ENCODE data around the gene CDADC1.

GRCh38 chr13:49226613-49227012 is 21.1 kb upstream of the CDADC1 start:
- TF ChIP-seq POLR2AphosphoS5 (IDR thresholded peaks at IDR 0.05; ENCODE audit: insufficient read depth in 1 of 2, low read depth in 1 of 2) (no peak), CTCF (IDR thresholded peaks at IDR 0.05) (no peak), POLR2A (IDR thresholded peaks at IDR 0.05) (no peak)

Data from vagina (tissue), 2 donors.